Amniotic stem cell (primary cell): ENCODE measurements around the gene FAM149B1.

Source experiments
- DNase-seq: peaks from one replicate; lab custom pipeline; 2025; lab: John Stamatoyannopoulos, UW

FAM149B1 gene

DNA sequence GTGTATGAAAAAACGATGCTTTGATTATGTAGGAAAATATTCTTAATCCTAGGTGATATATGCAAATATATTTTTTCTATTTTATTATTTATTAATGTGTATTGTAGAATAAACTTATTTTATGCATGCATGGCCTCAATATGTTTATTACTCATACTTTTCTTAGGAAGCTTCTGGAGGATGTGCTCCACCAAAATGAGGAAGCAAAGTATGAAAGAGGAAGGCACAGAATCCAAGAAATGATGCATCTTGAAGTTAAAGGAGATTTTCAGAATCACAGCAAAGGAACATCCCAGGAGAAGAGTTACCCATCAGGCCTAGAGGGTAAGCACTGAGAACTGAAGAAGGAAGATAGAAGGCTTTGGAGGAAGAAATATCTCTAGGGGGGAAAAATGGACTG lies 119.5 kb downstream of the FAM149B1 start:
- no peak for DNase-seq

DNA sequence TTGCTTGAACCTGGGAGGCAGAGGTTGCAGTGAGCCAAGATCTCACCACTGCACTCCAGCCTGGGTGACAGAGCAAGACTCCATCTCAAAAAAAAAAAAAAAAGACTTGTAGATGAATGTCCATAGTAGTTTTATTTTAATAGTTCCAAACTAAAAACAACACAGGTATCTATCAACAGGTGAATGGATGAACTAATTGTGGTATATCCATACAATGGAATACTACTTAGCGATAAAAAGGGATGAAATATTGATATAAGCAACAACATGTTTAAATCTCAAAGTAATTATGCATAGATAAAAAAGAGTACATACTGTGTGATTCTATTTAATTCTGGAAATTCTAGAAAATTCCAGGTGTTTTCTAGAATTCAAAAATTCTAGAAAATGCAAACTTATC lies 122.0 kb downstream of the FAM149B1 start:
- DNase-seq, result no peak

DNA sequence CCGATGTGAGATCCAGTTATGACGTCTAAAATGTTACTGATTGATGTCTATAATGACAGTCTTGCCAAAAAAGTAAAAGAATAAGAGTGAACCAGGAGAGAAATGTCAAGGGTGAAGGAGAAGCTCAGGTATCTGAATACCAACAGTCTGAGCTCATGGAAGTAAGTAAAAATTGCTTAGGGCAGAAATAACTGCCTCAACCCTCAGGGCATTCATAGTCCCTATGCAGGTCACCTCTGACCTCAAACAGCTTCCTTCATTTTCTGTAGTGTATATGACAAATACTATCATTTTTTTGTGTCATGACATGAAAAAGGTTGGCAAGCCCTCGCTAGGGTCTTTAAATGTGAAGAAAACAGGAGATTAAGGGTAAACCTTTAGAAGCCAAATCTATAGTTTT lies 125.5 kb downstream of the FAM149B1 start:
- no peak for DNase-seq
